ENCODE results near the gene KCTD17. TPM values are rescaled to one million over a fixed set of nuclear protein-coding genes. Genes with fewer than 3 reads are reported as not detected.

KCTD17 gene
- total RNA-seq, 1 donor = 25.0 TPM

DNA sequence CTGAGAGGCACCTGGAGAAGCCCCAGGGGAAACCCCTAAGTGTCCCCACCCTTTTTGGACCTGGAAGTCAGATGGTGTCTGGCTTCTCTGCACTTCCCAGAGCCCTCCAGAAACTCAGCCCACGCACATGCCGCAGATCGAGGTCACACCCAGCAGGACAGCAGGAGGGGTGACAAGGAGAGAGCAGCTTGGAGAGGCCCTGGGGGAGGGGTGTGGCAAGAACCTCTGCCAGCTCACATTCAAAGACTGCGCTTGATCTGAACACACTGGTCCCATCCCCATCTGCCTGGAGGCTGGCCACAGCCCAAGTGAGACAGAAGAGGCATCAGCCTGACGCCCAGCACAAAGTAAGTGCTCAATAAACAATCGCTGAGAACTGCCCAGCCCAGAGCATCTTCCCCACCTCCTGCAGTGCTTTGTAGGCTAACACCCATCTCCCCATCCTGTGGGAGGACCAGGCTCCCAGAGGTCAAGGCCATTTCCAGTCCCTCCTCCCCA lies 36.6 kb downstream of the KCTD17 start:
- H3K4me1 ChIP-seq (ENCODE audit: insufficient read depth, low read length) = no peaks in the 10 kb centered on the region
- H3K4me3 ChIP-seq (ENCODE audit: insufficient read depth, low read length) = no peak overlapping the region
- H3K4me2 ChIP-seq (ENCODE audit: insufficient read depth, low read length) = no peak overlapping the region
- H3K27ac ChIP-seq (ENCODE audit: low read depth, low read length) = no peak overlapping the region
- H3K36me3 ChIP-seq (ENCODE audit: insufficient read depth, low read length) = no peaks in the 10 kb centered on the region
- H3K79me2 ChIP-seq (ENCODE audit: insufficient read depth, low read length) = no peaks in the 10 kb centered on the region
- H3K27me3 ChIP-seq (ENCODE audit: insufficient read depth, low read length) = peaks cover 16% of the 10 kb centered on the region
- TF ChIP-seq, protein P1, sequence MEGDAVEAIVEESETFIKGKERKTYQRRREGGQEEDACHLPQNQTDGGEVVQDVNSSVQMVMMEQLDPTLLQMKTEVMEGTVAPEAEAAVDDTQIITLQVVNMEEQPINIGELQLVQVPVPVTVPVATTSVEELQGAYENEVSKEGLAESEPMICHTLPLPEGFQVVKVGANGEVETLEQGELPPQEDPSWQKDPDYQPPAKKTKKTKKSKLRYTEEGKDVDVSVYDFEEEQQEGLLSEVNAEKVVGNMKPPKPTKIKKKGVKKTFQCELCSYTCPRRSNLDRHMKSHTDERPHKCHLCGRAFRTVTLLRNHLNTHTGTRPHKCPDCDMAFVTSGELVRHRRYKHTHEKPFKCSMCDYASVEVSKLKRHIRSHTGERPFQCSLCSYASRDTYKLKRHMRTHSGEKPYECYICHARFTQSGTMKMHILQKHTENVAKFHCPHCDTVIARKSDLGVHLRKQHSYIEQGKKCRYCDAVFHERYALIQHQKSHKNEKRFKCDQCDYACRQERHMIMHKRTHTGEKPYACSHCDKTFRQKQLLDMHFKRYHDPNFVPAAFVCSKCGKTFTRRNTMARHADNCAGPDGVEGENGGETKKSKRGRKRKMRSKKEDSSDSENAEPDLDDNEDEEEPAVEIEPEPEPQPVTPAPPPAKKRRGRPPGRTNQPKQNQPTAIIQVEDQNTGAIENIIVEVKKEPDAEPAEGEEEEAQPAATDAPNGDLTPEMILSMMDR (IDR thresholded peaks at IDR 0.05; ENCODE audit: extremely low read depth, low read depth, low read length) = no peak
- H3K9me3 ChIP-seq (ENCODE audit: low read depth, low read length) = no peaks in the 10 kb centered on the region
- H2AFZ ChIP-seq (ENCODE audit: low read length) = no peak overlapping the region
- no peaks in the 10 kb centered on the region for H4K20me1 ChIP-seq (ENCODE audit: insufficient read depth, low read length)
- DNase-seq (ENCODE audit: insufficient read length, low spot score, missing footprints) = no peak

DNA sequence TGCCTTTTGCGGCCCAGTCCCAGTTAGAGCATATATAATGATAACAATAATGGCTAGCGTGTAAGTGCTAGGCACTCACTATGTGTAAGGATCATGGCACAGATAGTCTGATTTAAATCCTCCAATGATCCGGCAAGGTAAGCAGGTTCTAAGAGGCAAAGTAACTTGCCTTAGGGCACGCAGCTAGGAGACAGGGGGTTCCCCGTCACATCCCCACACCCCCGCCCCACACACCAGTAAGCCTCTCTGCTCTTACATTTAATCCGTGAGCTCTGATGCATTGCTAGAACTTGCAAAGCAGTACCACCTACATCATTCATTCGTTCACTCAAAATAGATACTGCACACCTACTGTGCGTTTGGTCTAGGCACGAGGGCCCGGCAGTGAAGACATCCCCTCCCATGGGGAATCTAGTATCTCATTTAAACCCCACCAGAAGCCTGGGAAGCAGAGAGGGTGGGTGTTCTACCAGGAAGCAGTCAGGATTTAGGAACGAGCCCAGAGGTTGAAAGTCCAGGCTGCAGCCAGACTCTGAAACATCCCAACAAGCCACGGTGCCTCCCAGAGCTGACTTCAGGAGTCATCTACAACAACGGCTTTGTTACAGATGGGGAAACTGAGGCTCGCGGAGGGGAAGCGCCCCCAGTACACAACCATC lies 37.3 kb downstream of the KCTD17 start:
- Histone ChIP-seq H3K27ac (ENCODE audit: low read depth, low read length) (no peak overlapping the region), H3K4me2 (ENCODE audit: insufficient read depth, low read length) (no peak overlapping the region), H3K27me3 (ENCODE audit: insufficient read depth, low read length) (peaks cover 12% of the 10 kb centered on the region), H3K4me1 (ENCODE audit: insufficient read depth, low read length) (no peaks in the 10 kb centered on the region), H4K20me1 (ENCODE audit: insufficient read depth, low read length) (no peaks in the 10 kb centered on the region), H2AFZ (ENCODE audit: low read length) (no peak overlapping the region), H3K79me2 (ENCODE audit: insufficient read depth, low read length) (no peaks in the 10 kb centered on the region), H3K4me3 (ENCODE audit: insufficient read depth, low read length) (no peak overlapping the region), H3K9me3 (ENCODE audit: low read depth, low read length) (no peaks in the 10 kb centered on the region), H3K36me3 (ENCODE audit: insufficient read depth, low read length) (no peaks in the 10 kb centered on the region)
- no peak for DNase-seq (ENCODE audit: insufficient read length, low spot score, missing footprints)
- TF ChIP-seq, protein P1 (IDR thresholded peaks at IDR 0.05; ENCODE audit: extremely low read depth, low read depth, low read length) = no peak

DNA sequence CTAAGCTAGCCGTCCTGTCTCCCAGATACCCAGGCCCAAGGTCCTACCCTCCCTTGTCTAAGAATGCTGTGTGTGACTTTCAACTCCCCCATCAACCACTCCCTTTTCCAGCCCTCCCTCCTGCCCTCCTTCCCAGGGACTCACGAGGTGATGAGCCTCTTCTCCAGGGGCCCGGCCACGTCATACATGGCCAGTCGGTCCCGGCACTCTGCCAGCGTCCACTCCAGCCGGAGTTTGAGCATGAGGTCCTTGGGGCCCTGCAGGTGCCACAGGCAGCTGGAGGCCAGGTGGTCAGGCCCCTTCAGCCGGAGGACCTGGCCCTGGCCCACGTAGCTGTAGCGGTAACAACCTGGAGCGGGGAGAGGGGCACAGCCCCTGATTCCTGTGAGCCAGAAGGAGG lies 37.9 kb downstream of the KCTD17 start:
- no peak overlapping the region for H2AFZ ChIP-seq (ENCODE audit: low read length)
- H3K4me1 ChIP-seq (ENCODE audit: insufficient read depth, low read length) = no peaks in the 10 kb centered on the region
- peaks cover 12% of the 10 kb centered on the region for H3K27me3 ChIP-seq (ENCODE audit: insufficient read depth, low read length)
- TF ChIP-seq, protein P1 (IDR thresholded peaks at IDR 0.05; ENCODE audit: extremely low read depth, low read depth, low read length) = no peak
- DNase-seq (ENCODE audit: insufficient read length, low spot score, missing footprints) = no peak
- no peaks in the 10 kb centered on the region for H4K20me1 ChIP-seq (ENCODE audit: insufficient read depth, low read length)
- no peaks in the 10 kb centered on the region for H3K79me2 ChIP-seq (ENCODE audit: insufficient read depth, low read length)
- H3K4me3 ChIP-seq (ENCODE audit: insufficient read depth, low read length) = no peak overlapping the region
- H3K9me3 ChIP-seq (ENCODE audit: low read depth, low read length) = no peaks in the 10 kb centered on the region
- no peak overlapping the region for H3K4me2 ChIP-seq (ENCODE audit: insufficient read depth, low read length)
- no peaks in the 10 kb centered on the region for H3K36me3 ChIP-seq (ENCODE audit: insufficient read depth, low read length)
- no peak overlapping the region for H3K27ac ChIP-seq (ENCODE audit: low read depth, low read length)

DNA sequence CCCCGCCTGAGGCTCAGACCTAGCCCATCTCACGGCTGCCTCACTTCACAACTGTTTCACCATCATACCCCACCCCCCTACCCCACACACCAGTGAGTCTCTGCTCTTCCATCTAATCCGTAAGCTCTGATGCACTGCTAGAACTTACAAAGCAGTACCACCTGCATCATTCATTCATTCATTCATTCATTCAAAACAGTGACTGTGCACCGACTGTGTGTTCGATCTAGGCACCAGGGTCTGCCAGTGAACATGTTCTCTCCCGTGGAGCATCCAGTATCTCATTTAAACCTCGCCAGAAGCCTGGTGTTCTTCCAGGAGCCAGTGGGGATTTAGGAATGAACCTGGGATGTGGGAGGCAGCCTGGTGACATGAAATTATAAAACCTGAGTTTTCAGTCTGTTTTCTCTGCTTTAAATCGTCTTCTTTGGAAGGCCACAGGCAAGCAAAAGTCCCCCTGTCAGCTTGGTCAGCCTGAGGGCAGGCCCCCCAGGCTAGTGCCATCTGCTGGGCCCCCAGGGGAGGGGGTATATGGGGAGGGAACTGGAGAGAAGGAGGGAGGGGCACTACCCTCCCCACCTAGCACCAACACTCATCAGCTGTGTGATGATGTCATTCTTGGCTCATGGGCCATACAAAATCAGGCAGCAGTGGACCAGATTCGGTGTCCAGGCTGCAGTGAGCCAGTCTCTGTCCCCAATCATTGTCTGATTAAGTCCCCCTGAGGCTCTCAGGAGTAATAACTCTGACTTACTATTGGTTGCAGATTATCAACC lies 39.6 kb downstream of the KCTD17 start:
- H2AFZ ChIP-seq (ENCODE audit: low read length) = no peak overlapping the region
- H3K9me3 ChIP-seq (ENCODE audit: low read depth, low read length) = no peaks in the 10 kb centered on the region
- H3K4me3 ChIP-seq (ENCODE audit: insufficient read depth, low read length) = no peak overlapping the region
- peaks cover 20% of the 10 kb centered on the region for H3K27me3 ChIP-seq (ENCODE audit: insufficient read depth, low read length)
- no peaks in the 10 kb centered on the region for H3K4me1 ChIP-seq (ENCODE audit: insufficient read depth, low read length)
- TF ChIP-seq, protein P1 (IDR thresholded peaks at IDR 0.05; ENCODE audit: extremely low read depth, low read depth, low read length) = no peak
- no peak for DNase-seq (ENCODE audit: insufficient read length, low spot score, missing footprints)
- H3K36me3 ChIP-seq (ENCODE audit: insufficient read depth, low read length) = no peaks in the 10 kb centered on the region
- no peak overlapping the region for H3K27ac ChIP-seq (ENCODE audit: low read depth, low read length)
- H4K20me1 ChIP-seq (ENCODE audit: insufficient read depth, low read length) = no peaks in the 10 kb centered on the region
- no peaks in the 10 kb centered on the region for H3K79me2 ChIP-seq (ENCODE audit: insufficient read depth, low read length)
- no peak overlapping the region for H3K4me2 ChIP-seq (ENCODE audit: insufficient read depth, low read length)

Measured in osteoblast (primary cell).